Nucleus accumbens (tissue), 56 donors: ENCODE results near the gene SLC9A8.

Source experiments
- DNase-seq, 56 donors: peaks; one replicate each; lab custom pipeline; 2025; lab: John Stamatoyannopoulos, UW

The SLC9A8 gene

GRCh38 chr20:49811825-49812506 lies 662 bp upstream of the SLC9A8 start:
- DNase-seq: peak in 3 of 56 donors; percentile 33 to 37 (median 36)

DNA sequence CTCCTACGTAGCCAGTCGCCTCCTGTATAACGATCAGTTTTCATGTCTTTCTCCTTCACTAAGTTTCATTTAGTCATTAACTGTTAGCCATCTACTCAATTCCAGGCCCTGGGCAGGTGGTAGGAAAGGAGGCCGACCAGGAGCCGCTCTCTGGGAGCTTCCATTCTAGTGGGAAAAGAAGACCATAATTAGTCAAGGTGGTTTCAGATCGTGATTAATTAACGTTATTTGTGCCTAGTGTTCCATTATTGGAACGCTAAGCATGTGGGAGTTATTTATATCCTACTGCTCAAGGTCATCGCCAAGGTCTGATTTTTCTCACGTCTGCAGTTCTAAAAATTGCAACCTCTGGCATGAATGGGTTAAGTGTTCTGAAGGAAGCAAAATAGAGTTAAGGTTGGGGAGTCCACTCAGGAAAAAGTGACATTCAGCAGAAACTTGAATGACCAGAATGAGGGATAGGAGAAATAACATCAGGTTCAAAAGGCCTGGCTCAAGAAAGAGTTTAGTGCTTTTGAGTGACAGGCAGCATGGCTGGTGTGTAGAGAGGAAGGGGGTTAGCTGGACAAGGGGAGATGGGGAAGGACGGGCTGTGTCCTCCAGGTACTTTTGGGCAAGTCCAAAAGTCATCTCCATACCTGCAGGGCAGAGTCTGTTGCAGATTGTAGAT lies 812 bp downstream of the SLC9A8 start:
- DNase-seq: no peak

- no peak for DNase-seq
Observed at GRCh38 chr20:49814057-49814694, 1.5 kb downstream of the SLC9A8 start.

DNA sequence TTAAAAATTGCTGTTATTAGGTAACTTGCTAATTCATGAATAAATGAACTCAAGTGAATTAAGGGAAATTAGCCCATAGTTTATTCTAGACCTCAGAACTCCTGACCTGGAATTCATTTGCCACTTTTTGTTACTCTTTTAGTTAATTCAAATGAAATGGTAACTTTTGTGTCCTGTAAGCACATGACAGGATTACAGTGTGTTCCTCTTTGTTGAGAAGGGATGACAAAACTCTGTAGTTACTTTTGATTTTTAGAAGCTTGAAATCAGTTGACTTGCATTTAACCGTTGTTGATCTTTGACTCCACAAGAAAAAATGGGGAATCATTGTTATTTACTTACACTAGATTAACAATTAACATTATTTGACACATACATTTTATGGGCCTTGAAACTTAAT lies 6.2 kb downstream of the SLC9A8 start:
- no peak for DNase-seq

DNA sequence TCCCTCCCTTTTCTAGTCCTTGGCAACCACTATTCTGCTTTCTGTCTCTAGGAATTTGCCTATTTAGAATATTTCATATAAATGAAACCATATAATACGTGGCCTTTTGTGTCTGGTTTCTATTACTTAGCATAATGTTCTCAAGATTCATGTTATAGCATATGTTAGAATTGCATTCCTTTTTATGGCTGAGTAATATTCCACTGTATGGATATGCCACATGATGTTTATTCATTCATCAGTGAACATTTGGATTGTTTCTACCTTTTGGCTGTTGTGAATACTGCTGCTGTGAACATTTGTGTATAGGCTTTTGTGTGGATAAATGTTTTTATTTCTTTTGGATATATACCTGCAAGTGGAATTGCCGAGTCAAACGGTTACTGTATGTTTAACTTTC lies 7.1 kb downstream of the SLC9A8 start:
- DNase-seq: no peak

DNA sequence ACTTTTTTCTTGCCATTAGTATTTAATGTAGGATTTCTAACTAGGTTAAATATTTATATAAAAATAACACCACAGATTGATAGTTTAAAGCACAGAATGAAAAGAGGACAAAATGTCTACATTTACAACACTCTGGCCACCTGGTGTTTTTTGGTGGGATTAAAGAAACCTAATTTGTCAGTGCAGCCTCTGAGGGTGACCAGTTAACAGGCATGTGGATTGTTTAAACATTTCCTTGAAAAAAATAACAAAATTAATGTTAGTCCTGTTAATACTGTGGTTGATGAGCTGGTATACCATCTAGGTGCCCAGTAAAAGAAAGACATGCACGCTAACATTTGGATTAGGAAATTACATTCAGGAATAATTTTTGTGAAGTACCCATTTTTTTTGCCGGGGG lies 8.8 kb downstream of the SLC9A8 start:
- no peak for DNase-seq

DNA sequence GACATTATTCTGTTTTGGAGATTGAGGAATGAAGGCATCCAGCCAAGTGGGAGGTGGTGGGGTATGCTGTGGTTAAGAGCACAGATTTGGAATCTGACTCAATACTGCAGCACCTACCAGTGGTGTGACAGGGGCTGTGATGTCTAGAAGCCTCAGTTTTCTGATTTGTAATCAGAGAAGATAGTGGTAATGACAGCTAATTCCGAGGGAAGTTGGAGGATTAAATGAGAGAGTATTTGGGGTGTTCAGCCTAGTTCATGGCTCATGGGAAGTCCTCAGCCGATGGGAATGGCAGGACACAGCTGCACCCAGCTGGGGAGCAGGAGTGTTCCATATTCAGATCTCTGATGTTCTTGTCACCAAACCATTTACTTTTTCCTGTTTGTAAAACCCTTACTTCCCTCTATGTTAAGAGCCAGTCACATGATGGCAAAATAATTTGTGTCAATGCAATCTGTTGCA lies 9.3 kb downstream of the SLC9A8 start:
- DNase-seq: peak in 7 of 56 donors; percentile 5 to 36 (median 22)

- no peak for DNase-seq
Observed at GRCh38 chr20:49823152-49823847, 10.7 kb downstream of the SLC9A8 start.

DNA sequence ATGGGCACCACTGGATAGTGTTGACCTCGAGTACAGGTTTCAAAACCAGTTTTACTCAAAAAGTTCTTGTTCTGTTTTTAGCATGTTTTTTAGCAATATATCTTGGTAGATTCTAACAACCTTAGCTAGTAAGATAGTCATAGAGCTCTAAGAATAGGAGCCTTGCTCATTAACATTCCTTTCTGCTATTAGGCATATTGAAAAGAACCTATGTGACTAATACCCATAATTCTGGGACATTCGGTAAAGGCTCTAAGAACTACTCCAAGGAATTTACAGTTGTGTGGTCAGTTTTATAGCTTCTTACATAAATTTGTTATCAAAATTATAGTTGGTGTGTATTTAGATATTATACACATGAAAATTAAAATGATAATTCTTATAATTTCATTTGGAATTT lies 11.6 kb downstream of the SLC9A8 start:
- DNase-seq: no peak

DNA sequence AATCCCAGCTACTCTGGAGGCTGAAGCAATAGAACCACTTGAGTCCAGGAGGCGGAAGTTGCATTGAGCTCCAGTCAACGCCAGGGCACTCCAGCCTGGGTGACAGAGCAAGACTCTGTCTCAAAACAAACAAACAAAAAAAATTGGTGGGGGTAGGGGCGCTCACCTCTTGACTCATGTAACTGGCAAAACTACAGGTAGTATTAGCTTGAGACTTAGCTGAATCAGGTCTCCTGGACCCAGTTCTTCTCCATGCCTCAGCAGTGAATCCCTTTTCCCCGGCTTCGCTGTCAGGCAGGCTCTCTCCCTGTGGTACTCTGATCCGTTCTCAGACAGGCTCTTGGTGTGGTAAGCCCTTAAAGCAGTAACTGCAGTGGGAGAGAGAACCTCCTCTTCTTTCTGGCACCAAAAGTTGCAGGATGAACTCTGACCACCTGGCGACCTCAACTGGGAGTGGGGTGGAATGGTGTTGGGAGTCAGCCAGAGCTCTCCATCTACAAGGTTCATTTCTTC lies 12.9 kb downstream of the SLC9A8 start:
- DNase-seq: no peak

GRCh38 chr20:49831022-49831769 lies 18.6 kb downstream of the SLC9A8 start:
- no peak for DNase-seq

DNA sequence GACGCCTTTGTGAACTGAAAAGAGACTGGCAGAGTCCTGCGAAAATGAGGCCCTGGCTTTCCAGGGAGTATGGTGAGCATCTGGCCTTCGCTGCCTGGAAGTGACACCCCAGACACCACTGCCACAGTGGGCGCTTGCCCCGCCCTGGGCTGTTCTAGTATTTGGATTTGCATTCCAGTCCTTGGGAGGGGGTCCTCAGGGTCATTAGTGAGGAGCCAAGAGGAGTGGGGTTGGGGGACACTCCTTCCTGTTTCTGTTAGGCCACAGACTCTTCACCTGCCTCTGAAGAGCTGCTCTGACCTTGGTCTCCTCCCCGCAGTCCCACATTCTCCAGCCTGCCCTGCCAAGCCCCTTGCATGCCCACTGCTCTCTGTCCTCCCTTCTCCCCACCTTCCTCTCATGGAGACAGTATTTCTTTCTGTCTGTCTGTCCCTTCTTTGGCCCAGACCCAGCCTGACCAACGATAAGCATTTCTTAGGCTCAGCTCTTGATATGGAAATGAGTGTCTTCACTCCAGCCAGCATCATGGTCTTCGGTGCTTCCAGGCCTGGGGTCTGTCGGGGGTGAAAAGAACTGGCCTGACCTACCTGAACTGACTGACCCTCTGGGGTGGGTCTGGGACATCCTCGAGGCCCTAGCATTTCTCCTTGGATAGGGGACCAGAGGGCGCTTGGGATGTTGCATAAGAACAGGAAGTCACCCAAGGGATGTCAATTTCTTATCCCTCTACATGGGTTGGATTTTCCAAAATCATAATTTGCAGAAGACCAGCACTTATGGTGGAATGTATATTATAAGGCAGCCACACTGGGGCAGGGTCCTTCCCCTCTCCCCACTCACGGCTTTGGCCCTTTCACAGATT lies 19.4 kb downstream of the SLC9A8 start:
- no peak for DNase-seq

GRCh38 chr20:49832632-49833327 lies 20.2 kb downstream of the SLC9A8 start:
- no peak for DNase-seq

- no peak for DNase-seq
Observed at GRCh38 chr20:49833483-49833882, 20.9 kb downstream of the SLC9A8 start.

DNA sequence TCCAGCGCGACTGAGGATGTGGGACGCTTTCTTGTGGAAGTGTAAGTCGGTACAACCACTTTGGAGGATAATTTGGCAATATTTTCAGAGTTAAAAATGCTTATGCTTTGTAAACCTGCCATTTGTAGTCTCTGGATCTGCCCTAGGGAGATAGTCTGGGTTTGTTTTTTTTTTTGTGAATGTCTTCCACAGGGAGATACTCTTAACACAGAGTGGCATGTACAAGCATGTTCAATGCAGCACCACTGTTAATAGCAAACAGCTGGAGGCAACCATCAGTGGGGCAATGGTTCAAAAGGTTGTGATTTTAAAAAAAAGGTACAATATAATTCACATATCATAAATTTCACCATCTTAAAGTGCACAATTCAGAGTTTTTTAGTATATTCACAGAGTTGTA lies 22.4 kb downstream of the SLC9A8 start:
- DNase-seq: no peak

DNA sequence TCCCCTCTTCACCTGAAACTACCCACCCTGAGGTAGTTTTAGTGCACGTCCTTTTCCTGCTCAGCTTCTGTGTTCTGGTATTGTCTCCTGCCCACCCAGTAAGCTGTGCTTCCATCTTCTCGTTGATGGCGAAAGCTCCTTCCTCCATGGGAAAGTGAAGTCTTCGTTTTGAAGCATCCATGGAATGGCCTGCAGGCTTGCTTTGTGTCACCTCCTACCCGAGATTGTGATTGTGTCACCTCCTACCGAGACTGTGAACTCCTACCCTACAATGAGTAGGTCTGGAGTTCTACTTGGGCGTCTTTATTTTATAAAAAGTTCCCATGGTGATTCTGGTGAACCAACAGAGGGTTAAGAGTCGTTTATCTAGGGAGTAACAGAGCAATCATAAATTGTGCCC lies 25.9 kb downstream of the SLC9A8 start:
- DNase-seq: no peak

DNA sequence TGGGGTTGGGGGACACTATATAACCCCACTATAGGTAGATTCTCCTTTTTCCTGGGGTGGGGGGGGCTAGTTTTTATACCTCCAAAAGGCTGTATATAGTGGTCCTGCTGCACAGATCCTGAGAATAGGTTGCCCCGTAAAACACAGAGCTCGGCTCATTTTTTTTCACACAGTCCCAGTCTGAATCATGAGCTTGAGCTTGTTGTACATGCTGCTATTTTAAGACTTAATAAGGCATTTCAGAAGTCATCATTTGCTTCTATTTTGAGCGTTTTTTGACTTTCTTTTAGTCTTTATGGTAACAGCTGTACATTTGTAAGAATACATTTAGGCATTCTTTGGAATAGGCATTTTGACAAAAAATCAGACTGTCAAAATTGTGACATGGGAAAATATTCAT lies 30.5 kb downstream of the SLC9A8 start:
- peak in 1 of 56 donors; percentile 14 for DNase-seq

DNA sequence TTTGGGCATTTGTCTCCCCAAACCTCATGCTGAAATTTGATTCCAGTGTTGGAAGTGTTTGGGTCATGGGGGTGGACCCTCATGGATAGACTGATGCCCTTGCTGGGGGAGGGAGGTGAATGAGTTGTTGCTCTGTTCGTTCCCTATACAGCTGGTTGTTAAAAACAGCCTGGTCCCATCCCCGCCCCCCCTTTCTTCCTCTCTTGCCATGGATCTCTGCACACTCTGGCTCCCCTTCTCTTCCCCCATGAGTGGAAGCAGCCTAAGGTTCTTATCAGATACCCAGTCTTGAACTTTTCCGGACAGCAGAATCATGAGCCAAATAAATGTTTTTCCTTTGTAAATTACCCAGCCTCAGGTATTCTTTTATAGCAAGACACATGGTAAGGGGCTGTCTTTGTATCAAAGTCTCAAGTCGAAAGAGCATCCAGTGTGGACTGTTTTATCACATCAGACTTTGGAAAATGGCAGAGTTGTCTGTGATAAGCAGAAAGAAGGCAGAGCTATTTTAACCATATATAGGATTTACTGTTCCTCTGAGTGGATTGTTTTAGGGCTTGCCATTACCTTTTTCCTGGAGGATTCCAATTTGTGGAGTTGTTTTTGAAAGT lies 31.2 kb downstream of the SLC9A8 start:
- DNase-seq: no peak
